ENCODE measurements around the gene IL4R.

IL4R gene

GRCh38 chr16:27333549-27333948, 19.8 kb downstream of the IL4R start:
- no peak for DNase-seq (ENCODE audit: low read depth)
- no peak for TF ChIP-seq CTCF (IDR thresholded peaks at IDR 0.05; ENCODE audit: control insufficient read depth, extremely low read depth, insufficient read depth)
- H3K4me3 ChIP-seq (ENCODE audit: low read depth, low read length), result no peak overlapping the region

- H3K4me3 ChIP-seq (ENCODE audit: low read depth, low read length), result no peak overlapping the region
- no peak for DNase-seq (ENCODE audit: low read depth)
- no peak for TF ChIP-seq CTCF (IDR thresholded peaks at IDR 0.05; ENCODE audit: control insufficient read depth, extremely low read depth, insufficient read depth)
Measured at GRCh38 chr16:27334192-27334764, 20.5 kb downstream of the IL4R start.

- DNase-seq (ENCODE audit: low read depth), result no peak
Measured at GRCh38 chr16:27334838-27335237, 21.1 kb downstream of the IL4R start.

GRCh38 chr16:27335349-27336053, 21.7 kb downstream of the IL4R start:
- no peak for DNase-seq (ENCODE audit: low read depth)
- H3K4me3 ChIP-seq (ENCODE audit: low read depth, low read length), result no peak overlapping the region
- no peak for TF ChIP-seq CTCF (IDR thresholded peaks at IDR 0.05; ENCODE audit: control insufficient read depth, extremely low read depth, insufficient read depth)

More at GRCh38 chr16:27334838-27335237, 21.1 kb downstream of the IL4R start:
- no peak for TF ChIP-seq CTCF (IDR thresholded peaks at IDR 0.05; ENCODE audit: control insufficient read depth, extremely low read depth, insufficient read depth)
- H3K4me3 ChIP-seq (ENCODE audit: low read depth, low read length), result no peak overlapping the region

- no peak for TF ChIP-seq CTCF (IDR thresholded peaks at IDR 0.05; ENCODE audit: control insufficient read depth, extremely low read depth, insufficient read depth)
- no peak for DNase-seq (ENCODE audit: low read depth)
- no peak overlapping the region for H3K4me3 ChIP-seq (ENCODE audit: low read depth, low read length)
Measured at GRCh38 chr16:27337024-27337423, 23.2 kb downstream of the IL4R start.

GRCh38 chr16:27339180-27339579, 25.4 kb downstream of the IL4R start:
- H3K4me3 ChIP-seq (ENCODE audit: low read depth, low read length), result no peak overlapping the region
- TF ChIP-seq CTCF (IDR thresholded peaks at IDR 0.05; ENCODE audit: control insufficient read depth, extremely low read depth, insufficient read depth), result no peak
- no peak for DNase-seq (ENCODE audit: low read depth)

GRCh38 chr16:27340654-27341053, 26.9 kb downstream of the IL4R start:
- no peak overlapping the region for H3K4me3 ChIP-seq (ENCODE audit: low read depth, low read length)
- TF ChIP-seq CTCF (IDR thresholded peaks at IDR 0.05; ENCODE audit: control insufficient read depth, extremely low read depth, insufficient read depth), result no peak
- DNase-seq (ENCODE audit: low read depth), result no peak

All from LNCaP clone FGC (cell line).